SK-N-SH (cell line): ENCODE measurements around the gene IDH3A. TPM values are rescaled to one million over a fixed set of nuclear protein-coding genes. Genes with fewer than 3 reads are reported as not detected.
A peak's percentile ranks its signal among the peaks of the same experiment; 100 is the strongest.

Source experiments
- CTCF ChIA-PET: fragments of 300-600, 350-600 bp; formaldehyde crosslinking; extraction: SDS; loops from one replicate; lab custom pipeline; 2021; lab: Yijun Ruan, JAX
- POLR2A ChIA-PET: fragments of 350-600 bp; sonication (Branson Sonifier 250); formaldehyde crosslinking; extraction: SDS; loops from one replicate; lab custom pipeline; 2020; ENCODE audit warnings: antibody characterized with exemption, inconsistent platforms; lab: Yijun Ruan, JAX
- DNase-seq: peaks from one replicate; pipeline ENCODE4 v3.0.0; 2012
- H2AFZ ChIP-seq: fragments of 200-600 bp; sonication (generic); 2 replicates; pipeline ENCODE4 v1.8.1; 2016; ENCODE audit warnings: antibody characterized with exemption, mild to moderate bottlenecking, low read depth
- H3F3A ChIP-seq: fragments of 200-600 bp; sonication (generic); replicated peaks from 2 replicates; pipeline ENCODE3; 2016; ENCODE audit warnings: antibody characterized with exemption, mild to moderate bottlenecking; ENCODE audit not compliant: insufficient read depth
- H3K27ac ChIP-seq, 2 experiments: fragments of 200-500 bp in 1 of 2; fragments of 200-600 bp in 1 of 2; sonication (Bioruptor generic) in 1 of 2; sonication (generic), shearing (Covaris generic) in 1 of 2; 2 replicates each; pipeline versions ENCODE4 v1.5.1 to v1.6.1; 2014 to 2016; ENCODE audit warnings: low read depth in 2 of 2, inconsistent platforms in 1 of 2, low read length in 1 of 2, mild to moderate bottlenecking in 1 of 2, mixed read lengths in 1 of 2
- H3K27me3 ChIP-seq: fragments of 200-600 bp; sonication (generic), shearing (Covaris generic); 2 replicates; pipeline ENCODE4 v1.6.1; 2016; ENCODE audit warnings: mixed run types; ENCODE audit not compliant: insufficient read depth
- H3K36me3 ChIP-seq, 2 experiments: fragments of 200-500 bp in 1 of 2; fragments of 200-600 bp in 1 of 2; sonication (Bioruptor generic) in 1 of 2; sonication (generic) in 1 of 2; replicated peaks in 1 of 2; 2 replicates each; pipeline versions ENCODE3 to v1.5.1; 2014 to 2016; ENCODE audit warnings: low read length in 1 of 2, mild to moderate bottlenecking in 1 of 2; ENCODE audit not compliant: insufficient read depth in 2 of 2, control insufficient read depth in 1 of 2
- H3K4me1 ChIP-seq, 2 experiments: fragments of 200-500 bp in 1 of 2; fragments of 200-600 bp in 1 of 2; sonication (Bioruptor generic) in 1 of 2; sonication (generic), shearing (Covaris generic) in 1 of 2; 2 replicates each; pipeline versions ENCODE4 v1.5.1 to v1.6.1; 2014 to 2016; ENCODE audit warnings: low read depth in 1 of 2, low read length in 1 of 2, mixed run types in 1 of 2; ENCODE audit not compliant: insufficient read depth in 2 of 2, control insufficient read depth in 1 of 2
- H3K4me2 ChIP-seq: fragments of 200-600 bp; sonication (generic), shearing (Covaris generic); 2 replicates; pipeline ENCODE4 v1.6.1; 2017; ENCODE audit warnings: mixed run types
- H3K4me3 ChIP-seq, 2 experiments: fragments of 200-500 bp in 1 of 2; fragments of 200-600 bp in 1 of 2; sonication (Bioruptor generic) in 1 of 2; sonication (generic), shearing (Covaris generic) in 1 of 2; 2 replicates each; pipeline versions ENCODE4 v1.5.1 to v1.8.1; 2014 to 2016; ENCODE audit warnings: low read depth in 2 of 2, inconsistent platforms in 1 of 2, low read length in 1 of 2, mild to moderate bottlenecking in 1 of 2, mixed read lengths in 1 of 2, moderate library complexity in 1 of 2
- H3K79me2 ChIP-seq: fragments of 200-600 bp; sonication (generic); 2 replicates; pipeline ENCODE4 v1.8.1; 2017; ENCODE audit warnings: mild to moderate bottlenecking; ENCODE audit not compliant: insufficient read depth
- H3K9ac ChIP-seq: fragments of 200-600 bp; sonication (generic); 2 replicates; pipeline ENCODE4 v1.6.1; 2017; ENCODE audit warnings: mixed run types
- H3K9me2 ChIP-seq: fragments of 200-600 bp; sonication (generic); 2 replicates; pipeline ENCODE4 v1.6.1; 2017; ENCODE audit warnings: mixed run types
- H3K9me3 ChIP-seq: fragments of 200-600 bp; sonication (generic); 2 replicates; pipeline ENCODE4 v1.6.1; 2017; ENCODE audit warnings: mixed run types, mild to moderate bottlenecking, moderate library complexity
- H4K20me1 ChIP-seq: fragments of 200-600 bp; sonication (generic); 2 replicates; pipeline ENCODE4 v1.6.1; 2017; ENCODE audit warnings: mild to moderate bottlenecking, mixed run types; ENCODE audit not compliant: insufficient read depth
- CHD2 ChIP-seq: fragments of 150-350 bp; IDR thresholded peaks from 2 replicates; pipeline ENCODE4 v1.6.1; 2018; ENCODE audit warnings: low read length; ENCODE audit not compliant: partially characterized antibody
- FOSL2 ChIP-seq: IDR thresholded peaks from 2 replicates; pipeline ENCODE4 v1.4.0; 2012; ENCODE audit warnings: low read depth, mild to moderate bottlenecking, moderate library complexity, borderline replicate concordance
- IRF3 ChIP-seq: fragments of 150-350 bp; IDR thresholded peaks from 2 replicates; pipeline ENCODE4 v1.6.1; 2016; ENCODE audit warnings: mild to moderate bottlenecking, low read depth, low read length
- JUND ChIP-seq: IDR thresholded peaks from 2 replicates; pipeline ENCODE4 v1.4.0; 2012
- NFIC ChIP-seq: IDR thresholded peaks from 2 replicates; pipeline ENCODE4 v1.4.0; 2012; ENCODE audit warnings: borderline replicate concordance
- NRF1 ChIP-seq: IDR thresholded peaks from 2 replicates; pipeline ENCODE4 v1.6.1; 2012; ENCODE audit warnings: low read depth, mild to moderate bottlenecking, low read length
- PBX3 ChIP-seq: IDR thresholded peaks from 2 replicates; pipeline ENCODE4; 2012
- POLR2AphosphoS5 ChIP-seq: IDR thresholded peaks from 2 replicates; pipeline ENCODE4 v1.6.1; 2012; ENCODE audit warnings: low read depth, low read length
- SIN3A ChIP-seq: IDR thresholded peaks from 2 replicates; pipeline ENCODE4 v1.6.1; 2012; ENCODE audit warnings: low read depth, mild to moderate bottlenecking, low read length, moderate library complexity, borderline replicate concordance
- SMC3 ChIP-seq: IDR thresholded peaks from 2 replicates; pipeline ENCODE4 v1.6.1; 2012; ENCODE audit warnings: low read depth, low read length, improper control_type of control experiment
- TCF12 ChIP-seq: IDR thresholded peaks from 2 replicates; pipeline ENCODE4 v1.4.0; 2012
- WGBS: methylation state at CpG from one replicate; pipeline ENCODE4 v1.1.6; 2017; ENCODE audit warnings: low lambda C conversion rate; 5-methylcytosine and 5-hydroxymethylcytosine counted together
- polyA plus RNA-seq, 3 experiments: library from polyadenylated mRNA; depleted of rRNA; stranded (reverse); fragments of >200 nt; gene quantifications; 2 replicates each; pipeline ENCODE4 v1.2.3, GENCODE V29; 2012
- TF ChIP-seq, protein P1 (sequence below): IDR thresholded peaks from 2 replicates; pipeline ENCODE4 v1.4.0; 2012; ENCODE audit warnings: low read depth
- TF ChIP-seq, protein P2 (sequence below): fragments of 150-350 bp; IDR thresholded peaks from 2 replicates; pipeline ENCODE4 v1.6.1; 2017; ENCODE audit warnings: antibody characterized with exemption, low read length, low read depth, borderline replicate concordance
- TF ChIP-seq, protein P3 (sequence below): IDR thresholded peaks from 2 replicates; pipeline ENCODE4 v1.6.1; 2012; ENCODE audit warnings: mild to moderate bottlenecking, low read depth, low read length, moderate library complexity

IDH3A gene
- polyA plus RNA-seq, 1 of the 3 experiments (the other 2 are of a cell fraction) = 33.2 TPM

DNA sequence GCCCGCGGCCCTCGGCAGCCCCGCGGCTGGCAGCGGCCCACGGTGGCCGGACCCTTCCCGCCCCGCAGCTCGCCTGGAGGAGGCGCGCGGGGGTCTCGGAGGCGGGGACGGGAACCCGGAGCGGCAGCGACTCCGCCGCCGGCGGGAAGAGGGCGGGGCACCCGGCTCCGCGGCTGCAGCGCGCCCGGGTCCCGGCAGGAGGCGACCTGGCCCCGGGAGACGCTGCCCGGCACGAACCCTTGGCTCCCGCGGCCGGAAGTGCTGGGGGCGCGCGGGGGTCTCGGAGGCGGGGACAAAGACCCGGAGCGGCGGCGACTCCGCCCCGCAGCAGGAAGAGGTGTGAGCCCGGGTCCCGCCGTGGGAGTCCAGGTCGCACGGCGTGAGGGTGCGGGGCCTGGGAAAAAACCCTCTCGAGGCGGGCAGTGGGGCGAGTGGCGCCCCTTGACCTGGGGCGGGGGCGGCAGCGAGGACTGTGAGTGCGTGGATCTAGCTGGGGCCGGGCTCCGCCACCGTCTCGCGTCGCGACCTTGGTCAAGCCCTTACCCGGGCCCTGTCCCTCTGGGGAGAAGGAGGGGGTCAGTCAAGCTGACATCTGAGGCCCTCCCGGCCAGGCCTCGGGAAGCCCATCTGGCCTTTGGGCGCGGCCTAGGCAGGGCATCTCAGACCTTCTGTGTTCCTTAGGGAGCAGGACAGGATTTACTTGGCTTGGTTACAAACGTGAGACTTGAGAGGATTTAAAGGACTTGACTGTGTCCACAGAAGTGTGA is 17.7 kb upstream of the IDH3A start, which contains the start of gene CIB2 (continued):
- TF ChIP-seq, protein P1, sequence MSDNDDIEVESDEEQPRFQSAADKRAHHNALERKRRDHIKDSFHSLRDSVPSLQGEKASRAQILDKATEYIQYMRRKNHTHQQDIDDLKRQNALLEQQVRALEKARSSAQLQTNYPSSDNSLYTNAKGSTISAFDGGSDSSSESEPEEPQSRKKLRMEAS = no peak; the same call in 1 of the 2 replicates
- TF ChIP-seq NRF1 = no peak
- TF ChIP-seq SIN3A = no peak
- TF ChIP-seq POLR2AphosphoS5 = peak; percentile 35; the same call in 1 of the 2 replicates
- TF ChIP-seq IRF3 = no peak
- TF ChIP-seq JUND = no peak
- no peak for TF ChIP-seq TCF12
- TF ChIP-seq SMC3 = peak; percentile 44
- peak; percentile 42; the same call in 1 of the 2 replicates for TF ChIP-seq NFIC
- TF ChIP-seq, protein P2, sequence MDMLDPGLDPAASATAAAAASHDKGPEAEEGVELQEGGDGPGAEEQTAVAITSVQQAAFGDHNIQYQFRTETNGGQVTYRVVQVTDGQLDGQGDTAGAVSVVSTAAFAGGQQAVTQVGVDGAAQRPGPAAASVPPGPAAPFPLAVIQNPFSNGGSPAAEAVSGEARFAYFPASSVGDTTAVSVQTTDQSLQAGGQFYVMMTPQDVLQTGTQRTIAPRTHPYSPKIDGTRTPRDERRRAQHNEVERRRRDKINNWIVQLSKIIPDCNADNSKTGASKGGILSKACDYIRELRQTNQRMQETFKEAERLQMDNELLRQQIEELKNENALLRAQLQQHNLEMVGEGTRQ = no peak
- TF ChIP-seq CHD2 = peak; percentile 62

GRCh38 chr15:78133801-78134200 is 15.4 kb upstream of the IDH3A start:
- ChIA-PET POLR2A (no interaction called here), CTCF (interaction anchor here (1.9 to 8.4 kb wide), 2 partner anchors 107 to 108 kb away, joined by 7 to 72 read pairs; no protein-coding TSS in a partner anchor)
- no peaks in the 10 kb centered on the region for H3K9me3 ChIP-seq
- TF ChIP-seq FOSL2 = no peak
- no peak for TF ChIP-seq PBX3
- TF ChIP-seq, protein P3, sequence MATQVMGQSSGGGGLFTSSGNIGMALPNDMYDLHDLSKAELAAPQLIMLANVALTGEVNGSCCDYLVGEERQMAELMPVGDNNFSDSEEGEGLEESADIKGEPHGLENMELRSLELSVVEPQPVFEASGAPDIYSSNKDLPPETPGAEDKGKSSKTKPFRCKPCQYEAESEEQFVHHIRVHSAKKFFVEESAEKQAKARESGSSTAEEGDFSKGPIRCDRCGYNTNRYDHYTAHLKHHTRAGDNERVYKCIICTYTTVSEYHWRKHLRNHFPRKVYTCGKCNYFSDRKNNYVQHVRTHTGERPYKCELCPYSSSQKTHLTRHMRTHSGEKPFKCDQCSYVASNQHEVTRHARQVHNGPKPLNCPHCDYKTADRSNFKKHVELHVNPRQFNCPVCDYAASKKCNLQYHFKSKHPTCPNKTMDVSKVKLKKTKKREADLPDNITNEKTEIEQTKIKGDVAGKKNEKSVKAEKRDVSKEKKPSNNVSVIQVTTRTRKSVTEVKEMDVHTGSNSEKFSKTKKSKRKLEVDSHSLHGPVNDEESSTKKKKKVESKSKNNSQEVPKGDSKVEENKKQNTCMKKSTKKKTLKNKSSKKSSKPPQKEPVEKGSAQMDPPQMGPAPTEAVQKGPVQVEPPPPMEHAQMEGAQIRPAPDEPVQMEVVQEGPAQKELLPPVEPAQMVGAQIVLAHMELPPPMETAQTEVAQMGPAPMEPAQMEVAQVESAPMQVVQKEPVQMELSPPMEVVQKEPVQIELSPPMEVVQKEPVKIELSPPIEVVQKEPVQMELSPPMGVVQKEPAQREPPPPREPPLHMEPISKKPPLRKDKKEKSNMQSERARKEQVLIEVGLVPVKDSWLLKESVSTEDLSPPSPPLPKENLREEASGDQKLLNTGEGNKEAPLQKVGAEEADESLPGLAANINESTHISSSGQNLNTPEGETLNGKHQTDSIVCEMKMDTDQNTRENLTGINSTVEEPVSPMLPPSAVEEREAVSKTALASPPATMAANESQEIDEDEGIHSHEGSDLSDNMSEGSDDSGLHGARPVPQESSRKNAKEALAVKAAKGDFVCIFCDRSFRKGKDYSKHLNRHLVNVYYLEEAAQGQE = no peak
- no peak for TF ChIP-seq NRF1
- no peak for TF ChIP-seq POLR2AphosphoS5
- no peak overlapping the region for H3K4me3 ChIP-seq
- no peak for DNase-seq
- H3K9ac ChIP-seq = no peak overlapping the region
- 97% methylated on average over 2 of the region's 2 CpGs for WGBS
- no peak overlapping the region for H2AFZ ChIP-seq
- peaks cover 6% of the 10 kb centered on the region for H3F3A ChIP-seq
- no peaks in the 10 kb centered on the region for H3K79me2 ChIP-seq
- no peaks in the 10 kb centered on the region for H4K20me1 ChIP-seq
- H3K4me1 ChIP-seq = peaks cover 0 to 7% of the 10 kb centered on the region in 2 experiments; a peak in 1 of 4 replicates
- no peaks in the 10 kb centered on the region for H3K27me3 ChIP-seq
- no peak overlapping the region for H3K4me2 ChIP-seq
- H3K36me3 ChIP-seq = no peaks in the 10 kb centered on the region
- H3K27ac ChIP-seq = no peak overlapping the region
- H3K9me2 ChIP-seq = no peaks in the 10 kb centered on the region
